GM21381 (cell line): Measurements from ENCODE around the gene CEP112.
"Not testable (repeated sequence)": the region's sequence is repeated elsewhere in the genome, so short reads cannot be mapped to it uniquely, and the experiment has no call there.

Source experiments
- ATAC-seq: cut with Tn5 transposase; IDR thresholded peaks from one replicate; pipeline ENCODE4 v1.9.1; 2021; ENCODE audit warnings: mild to moderate bottlenecking, moderate library complexity; ENCODE audit not compliant: unreplicated experiment

The CEP112 gene

GRCh38 chr17:65751263-65751662, 440.7 kb downstream of the CEP112 start:
- ATAC-seq, result no peak

- ATAC-seq, result no peak
Observed at GRCh38 chr17:65750631-65751115, 441.3 kb downstream of the CEP112 start.

GRCh38 chr17:65750166-65750565, 441.8 kb downstream of the CEP112 start:
- no peak for ATAC-seq

GRCh38 chr17:65749479-65749878, 442.5 kb downstream of the CEP112 start:
- ATAC-seq, result no peak

- ATAC-seq, result no peak
Observed at GRCh38 chr17:65745241-65745640, 446.7 kb downstream of the CEP112 start.

GRCh38 chr17:65743308-65743655, 448.7 kb downstream of the CEP112 start:
- no peak for ATAC-seq

- ATAC-seq, result no peak
Observed at GRCh38 chr17:65742403-65743307, 449.3 kb downstream of the CEP112 start.

GRCh38 chr17:65741710-65742109, 450.2 kb downstream of the CEP112 start:
- no peak for ATAC-seq

GRCh38 chr17:65739034-65739433, 452.9 kb downstream of the CEP112 start:
- no peak for ATAC-seq

- ATAC-seq, result no peak
Observed at GRCh38 chr17:65737451-65737850, 454.5 kb downstream of the CEP112 start.

GRCh38 chr17:65733314-65733713, 458.6 kb downstream of the CEP112 start:
- ATAC-seq, result no peak

- not testable (repeated sequence) for ATAC-seq
Observed at GRCh38 chr17:65732667-65733066, 459.3 kb downstream of the CEP112 start.

GRCh38 chr17:65730711-65731169, 461.2 kb downstream of the CEP112 start:
- ATAC-seq, result no peak

GRCh38 chr17:65729207-65729606, 462.7 kb downstream of the CEP112 start:
- ATAC-seq, result no peak

- ATAC-seq, result no peak
Observed at GRCh38 chr17:65727832-65728231, 464.1 kb downstream of the CEP112 start.

GRCh38 chr17:65727246-65727645, 464.7 kb downstream of the CEP112 start:
- no peak for ATAC-seq

GRCh38 chr17:65723431-65724151, 468.3 kb downstream of the CEP112 start:
- ATAC-seq, result no peak

- no peak for ATAC-seq
Observed at GRCh38 chr17:65718601-65719000, 473.3 kb downstream of the CEP112 start.

- no peak for ATAC-seq
Observed at GRCh38 chr17:65712383-65713267, 479.3 kb downstream of the CEP112 start.

GRCh38 chr17:65711671-65712276, 480.2 kb downstream of the CEP112 start:
- ATAC-seq, result no peak
